HG03108 (cell line): ENCODE results near the gene UBE3B.

ENCODE experiments used
- ATAC-seq: cut with Tn5 transposase; IDR thresholded peaks from one replicate; pipeline ENCODE4 v1.9.1; 2021; ENCODE audit warnings: moderate library complexity; ENCODE audit not compliant: unreplicated experiment

The UBE3B gene

DNA sequence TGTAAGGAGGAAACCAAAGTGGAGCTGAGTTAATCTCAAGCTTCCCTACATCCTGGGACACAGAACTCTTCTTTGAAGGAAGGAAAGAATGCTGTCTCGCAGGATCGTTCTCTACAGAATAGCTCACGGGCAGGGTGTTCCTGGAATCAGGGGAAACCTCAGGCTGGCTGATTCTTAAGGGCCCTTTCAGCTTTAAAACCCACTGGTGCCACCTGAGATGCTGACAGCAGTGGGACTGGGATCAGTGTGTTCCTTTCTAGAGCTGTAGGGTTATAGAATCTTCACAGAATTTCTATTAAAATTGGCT, 47.8 kb downstream of the UBE3B start:
- no peak for ATAC-seq

GRCh38 chr12:109527489-109528123, 50.2 kb downstream of the UBE3B start:
- no peak for ATAC-seq

- ATAC-seq: no peak
Observed at GRCh38 chr12:109529691-109530640, 52.5 kb downstream of the UBE3B start.

- no peak for ATAC-seq
Observed at GRCh38 chr12:109531411-109531810, 54.0 kb downstream of the UBE3B start.

- ATAC-seq: no peak
Observed at GRCh38 chr12:109532721-109533486, 55.5 kb downstream of the UBE3B start.

- ATAC-seq: no peak
Observed at GRCh38 chr12:109533487-109533740, 56.0 kb downstream of the UBE3B start.

GRCh38 chr12:109534456-109534855, 57.0 kb downstream of the UBE3B start:
- ATAC-seq: no peak

GRCh38 chr12:109535231-109535862, 57.9 kb downstream of the UBE3B start:
- ATAC-seq: no peak

GRCh38 chr12:109535863-109536250, 58.4 kb downstream of the UBE3B start:
- ATAC-seq: no peak

DNA sequence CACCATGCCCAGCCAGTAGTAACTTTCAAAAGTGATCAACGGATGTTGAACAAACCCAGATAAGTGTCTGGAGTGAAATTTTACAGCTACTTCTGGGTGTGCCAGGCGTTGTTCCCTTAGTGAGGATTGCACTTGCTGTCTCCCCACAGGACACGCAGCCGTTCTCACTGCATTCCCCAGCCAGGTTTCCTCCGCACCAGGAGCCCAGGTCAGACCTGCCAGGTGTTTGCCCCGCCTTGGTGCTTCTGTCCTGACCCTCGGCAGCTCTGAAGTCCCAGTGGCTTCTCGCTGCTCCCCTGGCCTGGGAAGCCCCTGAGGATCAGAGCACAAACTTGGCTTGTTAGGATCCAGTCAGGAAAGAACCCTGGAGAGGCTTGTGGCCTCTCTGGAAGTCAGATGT, 59.7 kb downstream of the UBE3B start:
- ATAC-seq: no peak

GRCh38 chr12:109538191-109538863, 60.9 kb downstream of the UBE3B start:
- ATAC-seq: no peak

- ATAC-seq: no peak
Observed at GRCh38 chr12:109539508-109539907, 62.1 kb downstream of the UBE3B start.

GRCh38 chr12:109540526-109541412, 63.3 kb downstream of the UBE3B start:
- ATAC-seq: no peak

DNA sequence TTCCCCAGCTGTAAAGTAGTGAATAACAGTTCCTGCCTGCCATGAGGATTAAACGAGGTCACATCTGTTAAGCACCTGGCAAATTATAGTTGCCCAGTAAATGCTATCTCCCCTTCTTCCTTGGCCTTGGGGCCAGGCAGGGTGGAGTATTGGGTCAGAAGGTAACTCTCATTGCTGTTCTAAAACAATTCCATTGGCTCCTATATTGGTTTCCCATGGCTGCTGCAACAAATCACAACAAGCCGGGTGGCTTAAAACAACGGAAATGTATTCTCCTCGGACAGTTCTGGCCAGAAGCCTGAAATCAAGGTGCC, 63.9 kb downstream of the UBE3B start:
- ATAC-seq: no peak

DNA sequence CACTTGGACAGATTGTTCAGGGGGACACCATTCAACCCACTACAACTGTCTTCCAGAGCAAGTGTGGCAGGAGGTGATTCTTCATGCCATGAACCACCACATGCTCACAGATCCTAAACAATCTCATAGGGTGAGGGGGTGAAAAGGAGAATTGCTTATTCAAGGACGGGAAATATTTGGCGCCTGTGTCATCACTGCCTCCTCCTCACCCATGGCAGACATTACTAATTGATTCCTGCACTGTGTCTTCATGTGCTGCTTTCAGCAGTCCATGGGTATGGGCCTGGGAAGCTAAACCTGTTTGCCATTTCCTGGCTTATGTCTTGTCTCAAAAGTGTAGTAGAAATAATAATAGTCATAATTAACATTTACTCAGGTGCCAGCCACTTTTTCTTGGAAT, 64.6 kb downstream of the UBE3B start:
- ATAC-seq: no peak

- no peak for ATAC-seq
Observed at GRCh38 chr12:109542876-109543275, 65.4 kb downstream of the UBE3B start.

GRCh38 chr12:109544955-109545531, 67.6 kb downstream of the UBE3B start:
- ATAC-seq: no peak

DNA sequence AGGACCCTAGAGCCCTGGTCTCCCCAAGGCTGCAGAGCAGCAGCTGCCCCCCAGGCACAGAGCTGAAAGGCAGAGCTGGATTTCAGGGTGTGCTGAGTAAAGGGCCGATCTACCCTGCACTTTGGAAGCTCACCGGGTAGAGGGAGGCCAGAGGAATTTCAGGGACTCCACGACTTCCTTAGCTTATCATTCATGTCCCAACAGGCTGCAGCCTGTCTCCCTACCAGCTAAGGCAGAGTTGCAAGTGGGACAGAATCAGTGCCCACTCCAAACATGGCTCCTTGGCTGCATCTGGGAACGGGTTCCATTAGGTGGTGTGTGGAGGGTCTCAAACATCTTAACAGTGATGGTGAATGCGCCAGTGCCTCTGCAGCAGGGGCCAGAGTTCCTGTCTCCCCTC, 68.4 kb downstream of the UBE3B start:
- ATAC-seq: no peak

DNA sequence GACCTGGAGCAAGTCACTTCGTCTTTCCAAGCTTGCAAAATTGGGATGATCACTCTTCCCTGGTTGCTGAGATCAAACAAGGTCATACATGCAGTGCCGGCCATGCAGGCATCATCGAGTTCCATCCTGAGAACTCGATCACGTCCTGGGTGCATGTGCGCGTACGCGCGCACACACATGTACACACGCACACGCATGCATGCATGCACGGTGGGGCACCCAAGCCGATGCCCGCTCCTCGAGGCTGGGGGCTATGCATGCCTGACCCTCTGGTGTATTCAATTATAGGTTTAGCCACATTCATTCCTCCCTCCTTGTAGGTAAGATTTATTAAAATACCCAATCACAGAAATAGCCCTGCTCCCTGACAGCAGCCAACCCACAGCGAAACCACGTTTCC, 69.9 kb downstream of the UBE3B start:
- ATAC-seq: no peak

GRCh38 chr12:109548258-109548657, 70.8 kb downstream of the UBE3B start:
- ATAC-seq: no peak
